Tibial nerve (tissue), 4 donors: ENCODE measurements around the gene CABP1.
"Not testable (repeated sequence)": the region's sequence is repeated elsewhere in the genome, so short reads cannot be mapped to it uniquely, and the experiment has no call there.

ENCODE experiments used
- CTCF ChIP-seq, 5 experiments: fragments of 200-600 bp in 3 of 5; fragments of 450-650 bp in 2 of 5; sonication (generic) in 3 of 5; IDR thresholded peaks; one replicate each; pipeline ENCODE4 v1.5.1; 2016 to 2019; ENCODE audit warnings: antibody characterized with exemption in 5 of 5, mild to moderate bottlenecking in 3 of 5, moderate library complexity in 2 of 5
- EP300 ChIP-seq, 2 donors: sonication (generic); formaldehyde crosslinking; IDR thresholded peaks; one replicate each; pipeline ENCODE4 v1.6.1; 2017; ENCODE audit warnings: antibody characterized with exemption in 2 of 2, mild to moderate bottlenecking in 1 of 2
- POLR2A ChIP-seq, 2 donors: fragments of 450-650 bp; IDR thresholded peaks; one replicate each; pipeline ENCODE4 v1.6.1; 2017; ENCODE audit warnings: antibody characterized with exemption in 2 of 2, mild to moderate bottlenecking in 2 of 2, moderate library complexity in 2 of 2

DNA sequence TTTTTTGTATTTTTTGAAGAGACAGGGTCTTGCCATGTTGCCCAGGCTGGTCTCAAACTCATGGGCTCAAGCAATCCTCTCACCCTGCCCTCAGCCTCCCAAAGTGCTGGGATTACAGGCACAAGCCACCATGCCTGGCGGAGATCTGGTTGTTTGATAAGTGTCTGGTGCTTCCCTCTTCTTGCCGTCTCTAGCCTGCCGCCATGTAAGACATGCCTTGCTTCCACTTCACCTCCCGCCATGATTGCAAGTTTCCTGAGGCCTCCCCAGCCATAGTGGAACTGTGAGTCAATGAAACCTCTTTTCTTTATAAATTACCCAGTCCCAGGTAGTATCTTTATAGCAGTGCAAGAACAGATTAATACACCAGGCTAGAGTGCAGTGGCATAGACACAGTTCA lies 22.7 kb upstream of the CABP1 start:
- not testable (repeated sequence) for TF ChIP-seq CTCF, EP300, POLR2A (IDR thresholded peaks at IDR 0.05)
